GM19238 (cell line): Measurements from ENCODE around the gene FOLR2.
A peak's percentile ranks its signal among the peaks of the same experiment; 100 is the strongest.
"Not testable (repeated sequence)": the region's sequence is repeated elsewhere in the genome, so short reads cannot be mapped to it uniquely, and the experiment has no call there.

Experiments used
- DNase-seq: peaks from one replicate; pipeline ENCODE4 v3.0.0; 2011; ENCODE audit warnings: low spot score; ENCODE audit not compliant: insufficient read length

The FOLR2 gene

DNA sequence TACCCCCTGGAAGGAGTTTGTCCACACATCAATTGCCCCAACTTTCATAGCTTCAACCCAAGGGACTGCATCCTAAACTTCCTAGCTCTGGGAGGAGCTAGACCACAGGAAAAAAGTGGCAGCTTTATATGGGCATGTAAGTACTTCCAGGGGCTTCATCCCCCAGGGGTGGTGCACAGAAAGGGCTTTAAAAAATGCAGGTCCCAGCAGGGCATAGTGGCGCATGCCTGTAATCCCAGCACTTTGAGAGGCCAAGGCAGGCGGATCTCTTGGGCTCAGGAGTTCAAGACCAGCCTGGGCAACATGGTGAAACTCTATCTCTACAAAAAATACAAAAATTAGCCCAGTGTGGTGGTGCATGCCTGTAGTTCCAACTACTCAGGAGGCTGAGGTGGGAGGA, 9.8 kb upstream of the FOLR2 start:
- DNase-seq, result not testable (repeated sequence)

DNA sequence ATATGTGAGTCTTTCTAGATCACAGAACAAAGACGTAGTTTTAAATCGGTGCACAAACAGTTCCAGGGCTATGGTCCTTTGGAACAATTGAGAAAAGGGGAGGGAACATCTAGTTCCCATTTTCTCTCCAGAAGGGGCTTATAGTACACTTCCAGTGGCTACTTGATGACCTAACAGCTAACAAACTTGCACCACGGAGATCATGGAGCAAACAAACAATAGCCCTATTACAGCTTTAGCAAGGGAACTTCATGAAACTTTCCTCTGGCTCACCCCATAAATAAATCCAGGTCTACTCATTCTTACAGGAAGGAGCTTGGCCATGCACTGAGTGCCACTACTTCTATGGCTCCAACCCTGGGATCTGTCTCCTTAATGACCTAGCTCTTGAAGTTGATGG, 8.3 kb upstream of the FOLR2 start:
- DNase-seq, result no peak

DNA sequence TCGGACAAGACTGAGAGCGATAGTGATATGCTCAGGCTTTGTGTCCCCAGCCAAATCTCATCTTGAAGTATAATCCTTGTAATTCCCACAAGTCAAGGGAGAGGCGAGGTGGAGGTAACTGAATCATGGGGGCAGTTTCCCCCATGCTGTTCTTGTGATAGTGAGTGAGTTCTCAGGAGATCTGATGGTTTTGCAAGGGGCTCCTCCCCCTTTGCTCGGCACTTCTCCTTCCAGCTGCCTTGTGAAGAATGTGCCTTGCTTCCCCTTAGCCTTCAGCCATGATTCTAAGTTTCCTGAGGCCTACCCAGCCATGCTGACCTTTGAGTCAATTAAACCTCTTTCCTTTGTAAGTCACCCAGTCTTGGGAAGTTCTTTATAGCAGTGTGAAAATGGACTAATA, 7.5 kb upstream of the FOLR2 start:
- DNase-seq, result no peak

DNA sequence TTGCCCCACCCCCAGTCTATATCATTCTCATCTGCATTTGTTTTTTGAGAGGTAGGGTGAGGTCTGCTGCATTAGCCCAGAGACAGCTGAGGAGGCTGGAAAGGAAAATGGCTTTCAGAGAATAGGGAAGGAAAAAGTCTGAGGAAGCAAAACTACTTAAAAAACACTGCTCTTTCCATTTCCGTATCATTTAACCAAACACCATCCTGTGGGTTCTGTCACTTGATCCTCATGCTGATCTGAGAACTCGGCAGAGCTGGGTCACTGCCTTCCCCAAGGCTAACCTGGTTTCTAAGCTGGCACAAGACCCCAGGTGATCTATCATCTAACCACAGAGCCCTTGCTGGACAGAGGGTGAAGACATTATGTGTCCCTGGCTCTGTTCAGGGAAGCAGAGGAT, 1.2 kb downstream of the FOLR2 start:
- no peak for DNase-seq

DNA sequence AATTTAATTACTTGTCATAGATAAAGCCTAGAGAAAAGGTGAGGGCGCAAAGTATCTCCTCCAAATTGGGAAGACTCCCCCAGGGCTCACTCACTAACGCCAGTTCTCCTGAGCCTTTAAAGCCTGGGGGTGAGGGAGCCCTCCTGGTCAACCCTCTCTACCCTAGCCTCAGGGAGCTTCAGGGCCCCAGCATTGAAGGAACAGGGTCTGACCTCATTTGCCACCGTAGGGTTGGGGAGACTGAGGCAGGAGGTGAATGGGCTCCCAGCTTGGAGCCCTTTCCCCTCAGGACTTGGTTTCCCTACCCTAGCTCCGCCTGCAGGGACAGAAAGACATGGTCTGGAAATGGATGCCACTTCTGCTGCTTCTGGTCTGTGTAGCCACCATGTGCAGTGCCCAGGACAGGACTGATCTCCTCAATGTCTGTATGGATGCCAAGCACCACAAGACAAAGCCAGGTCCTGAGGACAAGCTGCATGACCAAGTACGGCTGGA, 1.7 kb downstream of the FOLR2 start:
- no peak for DNase-seq

DNA sequence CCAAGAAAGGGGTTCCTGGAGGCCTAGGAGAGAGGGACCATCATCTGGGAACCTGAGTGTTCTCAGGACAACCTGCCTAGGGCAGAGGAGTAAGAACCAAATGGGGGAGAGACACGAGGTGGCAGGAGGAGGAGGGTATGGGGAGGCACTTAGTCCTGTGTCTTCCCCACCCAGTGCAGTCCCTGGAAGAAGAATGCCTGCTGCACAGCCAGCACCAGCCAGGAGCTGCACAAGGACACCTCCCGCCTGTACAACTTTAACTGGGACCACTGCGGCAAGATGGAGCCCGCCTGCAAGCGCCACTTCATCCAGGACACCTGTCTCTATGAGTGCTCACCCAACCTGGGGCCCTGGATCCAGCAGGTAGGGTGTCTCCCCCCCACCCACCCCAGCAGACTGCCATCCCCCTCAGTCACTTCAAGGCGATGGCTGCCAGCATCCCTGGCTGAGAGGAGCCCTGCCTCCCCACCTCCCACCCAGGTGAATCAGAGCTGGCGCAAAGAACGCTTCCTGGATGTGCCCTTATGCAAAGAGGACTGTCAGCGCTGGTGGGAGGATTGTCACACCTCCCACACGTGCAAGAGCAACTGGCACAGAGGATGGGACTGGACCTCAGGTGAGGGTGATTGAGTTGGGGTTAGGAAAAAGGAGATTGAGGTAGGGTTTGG, 4.2 kb downstream of the FOLR2 start:
- DNase-seq, result no peak

DNA sequence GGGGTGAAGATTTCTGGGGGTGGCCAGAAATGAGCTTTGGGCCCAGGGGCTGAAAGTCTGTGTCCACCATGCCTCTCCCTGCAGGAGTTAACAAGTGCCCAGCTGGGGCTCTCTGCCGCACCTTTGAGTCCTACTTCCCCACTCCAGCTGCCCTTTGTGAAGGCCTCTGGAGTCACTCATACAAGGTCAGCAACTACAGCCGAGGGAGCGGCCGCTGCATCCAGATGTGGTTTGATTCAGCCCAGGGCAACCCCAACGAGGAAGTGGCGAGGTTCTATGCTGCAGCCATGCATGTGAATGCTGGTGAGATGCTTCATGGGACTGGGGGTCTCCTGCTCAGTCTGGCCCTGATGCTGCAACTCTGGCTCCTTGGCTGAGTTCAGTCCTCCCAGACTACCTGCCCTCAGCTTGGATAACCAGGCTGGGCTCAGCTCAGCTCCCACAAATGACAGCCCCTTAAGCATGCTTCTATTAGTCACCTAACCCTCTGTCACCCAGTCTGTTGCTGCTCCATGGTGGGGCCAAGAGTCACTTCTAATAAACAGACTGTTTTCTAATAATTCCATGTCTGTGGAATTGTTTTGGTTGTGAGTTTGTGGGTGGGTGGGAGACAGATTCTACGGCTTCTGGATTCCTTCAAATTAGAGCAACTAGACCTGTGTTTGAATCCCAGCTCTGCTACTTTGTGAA, 4.9 kb downstream of the FOLR2 start:
- no peak for DNase-seq

DNA sequence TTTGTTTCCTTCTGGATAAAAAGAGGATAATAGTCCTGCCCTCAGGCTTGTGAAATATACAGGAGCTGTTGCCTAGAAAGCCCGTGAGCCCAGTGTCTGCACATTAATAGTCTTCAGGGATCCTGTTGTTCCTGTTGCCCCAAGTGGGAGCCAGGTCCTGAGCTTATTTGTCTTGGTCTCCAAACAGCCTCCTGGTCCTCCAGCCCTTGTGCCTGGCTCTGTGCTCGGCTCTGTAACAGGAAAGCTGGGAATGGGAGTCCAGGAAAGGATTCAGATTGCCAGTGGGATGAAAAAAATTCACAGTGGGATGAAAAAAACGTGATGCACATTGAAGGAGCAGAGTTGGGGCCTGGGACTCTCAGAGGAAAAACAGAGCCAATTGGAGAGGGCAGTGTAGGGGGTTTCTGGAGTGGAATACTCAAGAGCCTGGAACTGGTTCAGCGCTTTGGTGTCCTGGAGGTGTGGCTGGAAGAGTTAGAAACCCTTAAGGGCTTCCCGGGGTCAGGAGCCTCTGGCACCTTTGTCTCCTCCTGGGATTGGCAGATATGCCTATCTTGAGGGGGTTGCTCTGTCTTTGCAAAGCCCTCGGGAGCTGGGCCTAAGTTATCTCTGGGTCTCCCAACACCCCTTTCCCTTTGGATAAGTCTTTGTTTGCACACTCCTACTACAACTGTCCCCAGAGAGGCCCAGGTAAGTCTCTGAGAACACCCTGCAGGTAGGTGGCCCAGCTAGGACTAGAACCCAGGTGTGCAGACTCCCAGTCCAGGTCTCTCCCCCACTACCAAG, 5.7 kb downstream of the FOLR2 start:
- no peak for DNase-seq

DNA sequence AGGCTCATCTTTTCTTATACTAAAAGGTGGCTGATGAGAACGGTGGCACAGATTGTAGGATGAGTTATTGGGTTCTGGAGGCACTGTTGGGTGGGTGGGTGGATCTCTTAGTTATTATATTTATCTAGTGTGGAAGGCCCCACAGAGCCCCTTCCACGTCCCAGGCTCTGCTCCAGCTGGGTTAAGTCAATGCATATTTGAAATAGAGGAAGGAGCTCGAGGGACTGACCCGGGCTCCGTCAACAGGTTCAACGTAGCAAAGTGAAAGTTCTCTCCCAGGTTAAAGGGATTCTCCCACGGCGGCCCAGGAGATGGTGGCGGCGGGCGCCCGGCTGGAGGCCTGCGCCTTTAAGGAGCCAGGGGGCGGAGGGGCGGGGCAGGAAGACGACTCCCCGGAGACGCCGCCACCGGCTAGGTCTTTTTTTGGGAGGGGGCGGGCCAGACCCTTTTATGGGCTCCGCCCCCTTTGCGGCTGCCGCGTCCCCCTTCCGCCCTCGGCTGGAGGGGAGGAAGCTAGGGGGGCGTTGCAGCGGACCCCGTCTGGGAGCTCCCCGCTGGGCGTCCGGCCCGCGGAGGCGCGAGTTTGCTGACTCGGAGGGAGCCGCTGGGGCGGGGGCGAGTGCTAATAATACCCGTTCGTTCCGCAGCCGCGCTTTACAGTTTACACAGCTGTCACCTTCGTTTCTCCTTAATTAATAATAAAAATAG, 6.5 kb downstream of the FOLR2 start:
- DNase-seq, result peak; percentile 83

DNA sequence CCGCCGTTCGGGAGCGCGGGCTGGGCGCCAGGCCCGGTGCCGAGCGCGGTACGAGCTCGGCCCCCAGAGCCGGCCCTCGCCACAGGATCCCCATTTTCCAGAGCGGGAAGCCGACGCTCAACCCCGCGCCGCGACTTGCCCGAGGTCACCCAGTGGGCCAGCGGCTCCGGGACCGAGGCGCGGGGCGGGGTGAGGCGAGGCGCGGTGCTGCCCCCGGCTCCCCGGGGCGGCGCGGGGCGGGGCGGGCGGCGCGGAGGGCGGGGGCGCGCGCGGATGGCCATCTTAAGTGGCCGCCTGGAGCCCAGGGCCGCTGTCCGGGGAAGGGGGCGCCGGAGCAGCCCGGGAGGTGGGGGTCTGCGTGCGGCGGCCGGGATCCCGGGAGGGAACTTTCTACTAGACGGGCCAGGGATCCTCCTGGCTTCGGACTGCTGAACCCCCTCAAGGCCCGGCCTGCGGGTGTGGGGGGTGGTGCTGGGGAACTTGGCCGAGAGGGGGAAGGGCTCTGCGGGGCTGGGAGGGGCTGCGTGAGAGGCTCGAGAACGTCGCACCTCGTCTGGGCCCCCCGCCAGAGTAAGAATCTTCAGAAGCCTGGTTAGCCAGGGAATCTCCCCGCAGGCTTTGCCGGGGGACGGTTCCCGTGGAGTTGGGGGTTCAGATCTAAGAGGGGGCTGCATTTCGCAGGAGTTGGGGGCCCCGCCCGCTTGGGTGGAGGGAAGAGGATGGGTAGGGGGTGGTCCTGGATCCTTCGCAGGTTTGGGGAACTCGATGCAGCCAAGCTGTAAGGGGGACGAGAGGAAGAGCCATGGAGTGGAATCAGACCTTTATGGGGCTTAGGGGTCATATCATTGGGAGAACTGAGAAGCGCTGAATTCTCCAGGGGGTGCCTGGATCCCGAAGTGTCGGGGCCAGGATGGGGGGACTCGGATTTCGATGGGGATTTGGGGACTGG, 7.3 kb downstream of the FOLR2 start:
- DNase-seq, result no peak

DNA sequence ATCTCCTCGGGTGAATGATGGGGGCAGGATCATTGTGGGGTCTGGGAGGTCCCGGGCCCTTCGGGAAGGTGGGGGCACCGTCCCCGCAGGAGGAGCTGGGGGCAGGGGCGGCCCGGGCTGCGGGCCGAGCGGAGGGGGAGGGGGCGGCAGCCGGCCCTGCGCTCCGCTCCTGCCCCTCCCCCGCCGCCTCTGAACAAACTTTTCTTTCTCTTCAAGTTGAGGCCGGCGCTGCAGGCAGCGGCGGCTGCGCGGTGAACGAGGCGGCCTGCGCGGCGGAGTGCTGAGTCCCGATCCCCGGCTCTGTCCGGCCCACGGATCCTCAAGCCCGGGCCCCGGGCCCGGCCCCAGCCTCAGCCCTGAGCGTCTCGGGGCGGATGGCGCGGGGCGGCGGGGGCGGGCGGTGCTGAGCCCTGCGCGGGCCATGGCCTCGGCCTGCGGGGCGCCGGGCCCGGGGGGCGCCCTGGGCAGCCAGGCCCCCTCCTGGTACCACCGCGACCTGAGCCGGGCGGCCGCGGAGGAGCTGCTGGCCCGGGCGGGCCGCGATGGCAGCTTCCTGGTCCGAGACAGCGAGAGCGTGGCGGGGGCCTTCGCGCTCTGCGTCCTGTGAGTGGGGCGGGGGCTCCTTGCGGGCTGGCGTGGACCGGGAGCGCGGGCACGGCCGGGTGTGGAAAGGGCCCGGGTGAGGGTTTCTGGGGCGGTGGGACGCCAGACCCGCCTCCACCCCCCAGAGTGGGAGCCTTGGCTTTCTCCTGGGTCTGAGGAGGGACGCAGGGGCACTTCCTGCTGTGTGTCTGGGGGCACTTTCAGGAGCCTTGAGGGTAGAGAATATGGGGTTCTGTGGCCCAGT, 8.2 kb downstream of the FOLR2 start, which contains the start of gene INPPL1:
TSS of gene INPPL1 (plus strand) at position 204 of the 847 bp plus-strand sequence. CDS start at position 422, 218 bp downstream.
- no peak for DNase-seq

DNA sequence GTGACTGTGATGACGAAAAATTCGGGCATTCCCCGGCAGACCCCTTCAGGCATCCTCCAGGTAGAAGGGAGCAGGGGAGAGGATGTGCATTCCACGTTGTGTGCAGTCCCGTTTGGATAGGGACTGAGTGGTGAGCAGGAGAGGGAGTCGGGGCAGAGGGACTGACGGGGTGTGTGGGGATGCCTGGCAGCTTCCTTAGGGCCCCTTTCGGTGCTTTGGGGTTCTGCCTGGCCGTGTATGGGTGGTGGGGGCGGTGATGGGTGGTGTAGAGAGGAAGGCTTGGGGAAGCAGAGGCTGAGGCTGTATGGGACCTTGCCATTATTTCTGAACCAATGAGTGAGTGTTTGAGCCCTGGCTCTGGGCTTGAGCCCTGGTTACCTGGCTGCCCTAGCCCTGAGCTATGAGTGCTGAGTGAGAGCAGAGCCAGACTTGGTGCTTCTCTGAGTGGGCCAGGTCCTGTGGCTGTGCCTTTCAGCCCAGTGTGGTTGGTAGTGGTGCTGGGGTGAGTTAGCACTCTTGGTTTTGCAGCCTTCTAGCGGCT, 8.9 kb downstream of the FOLR2 start:
- DNase-seq, result no peak

DNA sequence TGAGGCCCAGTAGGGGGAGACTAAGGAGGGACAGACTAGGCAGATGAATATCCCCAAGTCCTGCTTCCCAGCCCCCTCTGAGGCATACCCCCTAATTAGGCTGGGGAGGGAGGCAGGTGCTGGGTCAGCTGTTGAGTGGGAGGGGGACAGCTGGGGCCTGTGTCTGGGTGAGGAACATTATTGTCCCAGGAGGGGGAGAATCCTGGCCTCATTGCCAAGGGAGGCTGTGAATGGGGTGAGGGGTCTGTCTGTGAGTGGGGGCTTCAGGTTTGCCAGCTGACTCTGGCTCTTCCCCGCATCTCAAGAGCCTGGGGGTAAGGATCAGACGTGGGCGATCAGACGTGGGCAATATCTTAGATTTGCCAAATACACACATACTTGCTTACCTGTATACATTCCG, 10.1 kb downstream of the FOLR2 start:
- DNase-seq, result no peak

DNA sequence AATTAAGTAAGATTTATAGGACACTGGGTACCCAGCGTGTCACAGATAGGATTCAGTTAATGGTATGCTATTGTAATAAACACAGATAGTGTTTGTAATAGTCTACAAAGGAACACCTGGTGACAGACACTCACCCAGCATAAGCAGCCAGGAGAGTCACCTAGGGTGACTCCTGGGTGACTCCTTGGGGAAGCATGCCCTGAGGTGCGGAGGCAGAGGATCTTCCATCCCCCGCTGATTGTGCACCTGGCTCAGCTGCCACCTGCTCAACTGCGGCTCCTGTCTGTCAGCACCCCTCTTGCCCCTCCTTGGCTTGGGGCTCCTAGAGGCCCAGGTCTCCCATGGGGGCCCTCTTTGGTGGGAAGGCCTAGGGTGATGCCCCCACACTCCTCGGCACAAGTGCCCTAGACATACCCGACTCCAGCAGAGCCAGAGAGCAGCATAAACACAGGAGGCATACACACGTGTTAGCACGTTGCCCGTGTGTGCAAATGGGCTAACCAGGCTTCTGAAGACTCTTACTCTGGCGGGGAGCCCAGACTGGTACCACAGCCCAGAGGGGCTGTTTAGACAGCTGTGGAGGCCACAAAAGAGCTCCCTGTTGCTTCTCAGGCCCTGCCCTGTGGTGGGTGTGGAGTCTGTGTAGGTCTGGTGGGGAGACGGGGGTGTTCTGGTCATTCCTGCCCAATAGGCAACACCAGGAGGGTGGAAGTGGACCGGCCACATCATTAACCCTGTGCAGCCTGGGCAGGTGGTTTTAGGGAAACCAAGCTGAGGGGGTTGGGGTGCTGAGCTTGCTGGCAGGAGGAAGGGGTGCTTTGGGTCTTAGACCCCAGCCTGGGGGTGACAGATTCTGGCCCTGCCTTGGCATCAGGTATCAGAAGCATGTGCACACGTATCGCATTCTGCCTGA, 11.0 kb downstream of the FOLR2 start:
- no peak for DNase-seq

DNA sequence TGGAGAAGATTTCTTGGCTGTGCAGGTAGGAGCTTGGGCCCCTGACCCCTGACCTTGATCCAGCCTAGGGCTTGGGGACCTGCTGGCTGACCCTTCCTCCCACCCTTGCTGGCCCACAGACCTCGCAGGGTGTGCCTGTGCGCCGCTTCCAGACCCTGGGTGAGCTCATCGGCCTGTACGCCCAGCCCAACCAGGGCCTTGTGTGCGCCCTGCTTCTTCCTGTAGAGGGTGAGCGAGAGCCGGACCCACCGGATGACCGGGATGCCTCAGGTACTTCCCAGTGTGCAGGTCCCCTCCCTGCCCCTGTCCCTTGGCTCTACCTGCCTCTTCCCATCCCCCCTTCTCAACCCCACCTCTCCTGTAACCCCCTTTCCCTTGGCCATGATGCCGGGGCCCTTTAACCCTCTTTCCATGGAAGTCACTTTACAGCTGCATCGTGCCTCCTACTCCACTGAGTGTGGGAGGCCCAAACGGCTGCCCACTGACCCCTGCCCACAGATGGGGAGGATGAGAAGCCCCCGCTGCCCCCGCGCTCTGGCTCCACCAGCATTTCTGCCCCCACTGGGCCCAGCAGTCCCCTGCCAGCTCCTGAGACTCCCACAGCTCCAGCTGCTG, 11.7 kb downstream of the FOLR2 start:
- DNase-seq, result no peak

DNA sequence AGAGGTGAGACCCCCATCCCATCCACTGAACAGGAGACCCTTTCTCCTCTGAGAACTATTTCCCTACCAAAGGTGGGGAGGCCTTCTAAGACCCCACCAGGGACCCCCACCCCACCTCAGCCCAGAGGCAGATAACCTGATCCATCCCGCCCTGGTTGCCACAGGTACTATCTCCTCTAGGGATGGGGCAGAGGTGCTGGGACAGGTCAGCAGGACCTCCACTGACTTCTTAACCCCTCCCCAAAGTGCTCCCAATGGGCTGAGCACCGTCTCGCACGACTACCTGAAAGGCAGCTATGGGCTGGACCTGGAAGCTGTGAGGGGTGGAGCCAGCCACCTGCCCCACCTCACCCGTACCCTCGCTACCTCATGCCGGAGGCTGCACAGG, 12.2 kb downstream of the FOLR2 start:
- no peak for DNase-seq

DNA sequence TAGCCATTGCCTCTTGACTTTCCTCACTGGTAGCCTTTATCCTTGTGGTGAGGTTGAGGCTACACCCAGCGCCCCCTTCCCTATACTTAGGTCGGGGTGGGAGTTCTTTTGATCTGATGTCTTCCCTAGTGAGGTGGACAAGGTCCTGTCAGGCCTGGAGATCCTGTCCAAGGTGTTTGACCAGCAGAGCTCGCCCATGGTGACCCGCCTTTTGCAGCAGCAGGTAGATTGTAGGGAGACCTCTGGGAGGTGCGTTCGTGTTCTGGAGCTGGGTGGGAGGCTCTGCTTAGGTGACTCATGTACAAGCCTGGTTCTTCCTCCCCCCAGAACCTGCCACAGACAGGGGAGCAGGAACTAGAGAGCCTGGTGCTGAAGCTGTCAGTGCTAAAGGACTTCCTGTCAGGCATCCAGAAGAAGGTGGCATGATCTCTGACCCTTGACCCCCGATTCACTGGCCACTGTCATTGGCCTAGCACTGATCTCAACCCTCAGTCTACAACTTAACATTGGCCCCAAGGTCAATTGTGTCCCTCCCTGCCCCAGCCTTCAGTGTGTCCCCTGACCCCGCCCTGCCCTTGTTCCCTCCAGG, 12.8 kb downstream of the FOLR2 start:
- DNase-seq, result no peak
